Nephron progenitor cell (in vitro differentiated cells): ENCODE measurements around the gene COLEC12.

Experiments used
- DNase-seq: peaks from one replicate; pipeline ENCODE4 v3.0.0; 2021
- H3K27ac Mint-ChIP-seq: 2 replicates; pipeline ENCODE4 v1.8.0; 2021; ENCODE audit warnings: mild to moderate bottlenecking, moderate library complexity, mixed read lengths
- H3K27me3 Mint-ChIP-seq: 2 replicates; pipeline ENCODE4 v1.8.0; 2021; ENCODE audit warnings: mild to moderate bottlenecking, low read depth, mixed read lengths; ENCODE audit not compliant: poor library complexity
- H3K36me3 Mint-ChIP-seq: 2 replicates; pipeline ENCODE4 v1.8.0; 2021; ENCODE audit warnings: low read depth, mixed read lengths
- H3K4me1 Mint-ChIP-seq: 2 replicates; pipeline ENCODE4 v1.8.0; 2021; ENCODE audit warnings: mixed read lengths
- H3K4me3 Mint-ChIP-seq: 2 replicates; pipeline ENCODE4 v1.8.0; 2021; ENCODE audit warnings: mild to moderate bottlenecking, moderate library complexity, mixed read lengths
- H3K9me3 Mint-ChIP-seq: 2 replicates; pipeline ENCODE4 v1.8.0; 2021; ENCODE audit warnings: mild to moderate bottlenecking, moderate library complexity, mixed read lengths
- TF ChIP-seq, protein P1 (sequence below): fragments of 200-600 bp; sonication (generic); IDR thresholded peaks from 2 replicates; pipeline ENCODE4 v1.5.0; 2021; ENCODE audit warnings: antibody characterized with exemption

COLEC12 gene

DNA sequence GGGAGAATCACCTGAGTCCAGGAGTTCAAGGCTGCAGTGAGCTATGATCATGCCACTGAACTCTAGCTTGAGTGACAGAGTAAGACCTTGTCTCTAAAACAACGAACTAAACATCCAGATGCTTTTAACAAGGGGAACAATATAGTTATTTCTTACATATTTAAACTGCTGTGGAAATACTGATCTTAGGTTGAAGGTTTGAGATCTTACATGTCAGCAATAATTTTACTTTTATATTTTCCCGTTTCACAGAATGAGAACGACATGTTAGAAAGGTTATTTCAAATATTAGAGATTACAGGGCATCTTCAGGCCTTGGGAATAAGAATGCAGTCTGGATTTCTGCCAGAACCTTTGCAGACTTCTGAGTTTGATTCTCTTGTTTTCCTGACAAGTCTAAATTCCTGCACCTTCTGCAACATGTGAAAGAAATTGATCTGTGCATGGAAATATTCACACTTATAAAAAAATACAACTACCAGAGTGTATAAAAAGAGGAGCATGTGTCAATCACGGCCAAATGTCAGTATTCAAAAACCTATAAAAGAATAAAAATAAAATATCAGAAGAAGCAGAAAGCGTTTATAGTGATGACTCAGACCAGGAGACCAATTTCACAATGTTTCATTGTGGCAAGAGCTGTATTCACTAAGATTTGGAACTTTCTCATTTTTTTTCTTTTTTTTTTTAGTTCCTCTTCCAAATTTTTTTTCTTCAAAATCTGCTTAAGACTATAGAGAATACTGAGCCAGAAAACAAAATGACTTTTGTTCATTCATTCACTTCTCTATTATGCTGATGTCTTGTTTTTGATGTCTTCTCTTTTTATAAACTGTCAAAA, 29.6 kb downstream of the COLEC12 start:
- no peak for DNase-seq
- no peak overlapping the region for H3K4me3 Mint-ChIP-seq
- no peaks in the 10 kb centered on the region for H3K9me3 Mint-ChIP-seq
- no peak overlapping the region for H3K27ac Mint-ChIP-seq
- no peaks in the 10 kb centered on the region for H3K27me3 Mint-ChIP-seq
- TF ChIP-seq, protein P1, sequence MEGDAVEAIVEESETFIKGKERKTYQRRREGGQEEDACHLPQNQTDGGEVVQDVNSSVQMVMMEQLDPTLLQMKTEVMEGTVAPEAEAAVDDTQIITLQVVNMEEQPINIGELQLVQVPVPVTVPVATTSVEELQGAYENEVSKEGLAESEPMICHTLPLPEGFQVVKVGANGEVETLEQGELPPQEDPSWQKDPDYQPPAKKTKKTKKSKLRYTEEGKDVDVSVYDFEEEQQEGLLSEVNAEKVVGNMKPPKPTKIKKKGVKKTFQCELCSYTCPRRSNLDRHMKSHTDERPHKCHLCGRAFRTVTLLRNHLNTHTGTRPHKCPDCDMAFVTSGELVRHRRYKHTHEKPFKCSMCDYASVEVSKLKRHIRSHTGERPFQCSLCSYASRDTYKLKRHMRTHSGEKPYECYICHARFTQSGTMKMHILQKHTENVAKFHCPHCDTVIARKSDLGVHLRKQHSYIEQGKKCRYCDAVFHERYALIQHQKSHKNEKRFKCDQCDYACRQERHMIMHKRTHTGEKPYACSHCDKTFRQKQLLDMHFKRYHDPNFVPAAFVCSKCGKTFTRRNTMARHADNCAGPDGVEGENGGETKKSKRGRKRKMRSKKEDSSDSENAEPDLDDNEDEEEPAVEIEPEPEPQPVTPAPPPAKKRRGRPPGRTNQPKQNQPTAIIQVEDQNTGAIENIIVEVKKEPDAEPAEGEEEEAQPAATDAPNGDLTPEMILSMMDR: no peak
- H3K4me1 Mint-ChIP-seq: peaks cover 69% of the 10 kb centered on the region
- peaks cover 23% of the 10 kb centered on the region for H3K36me3 Mint-ChIP-seq

DNA sequence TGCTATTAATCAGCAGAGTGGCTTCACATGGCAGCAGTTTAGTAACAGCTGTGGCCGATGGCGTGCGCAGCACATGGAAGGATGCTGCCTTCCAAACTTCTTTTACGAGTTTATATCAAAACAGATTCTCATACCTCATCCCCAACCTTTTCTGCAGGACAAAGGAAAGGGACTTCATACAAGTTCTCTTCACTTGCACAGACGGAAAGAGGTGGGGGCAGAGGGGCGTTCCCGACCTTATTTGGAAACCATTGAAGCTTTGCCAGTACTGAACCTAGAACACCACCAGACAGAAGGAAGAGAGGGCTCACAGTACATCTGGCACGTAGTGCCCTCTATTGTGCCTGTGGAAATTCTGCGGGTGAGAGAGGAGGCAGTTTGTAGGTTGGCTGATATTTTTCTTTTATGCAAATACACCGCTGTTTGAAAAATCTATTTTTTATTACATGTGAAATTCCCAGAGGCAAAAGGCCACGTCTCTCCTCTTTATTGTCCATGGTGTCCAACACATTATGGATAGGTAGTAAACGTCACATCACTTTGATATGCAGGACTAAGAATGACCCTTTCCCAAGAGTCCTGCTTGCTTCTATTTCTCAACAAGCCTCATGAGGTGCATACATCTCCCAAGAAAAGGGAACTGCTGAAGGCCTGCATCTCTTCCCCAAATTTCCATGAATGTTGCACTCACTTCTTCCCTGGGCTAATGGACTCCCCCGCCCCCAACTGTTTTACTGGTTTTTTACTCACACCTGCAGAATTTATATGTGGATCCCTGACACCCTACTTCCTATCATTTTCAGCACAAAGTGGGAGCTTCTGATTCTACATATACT, 31.3 kb downstream of the COLEC12 start:
- Mint-ChIP-seq H3K4me3 (no peak overlapping the region), H3K27me3 (no peaks in the 10 kb centered on the region), H3K4me1 (peaks cover 61% of the 10 kb centered on the region), H3K9me3 (no peaks in the 10 kb centered on the region), H3K36me3 (peaks cover 28% of the 10 kb centered on the region), H3K27ac (peak overlapping the region; percentile 92)
- TF ChIP-seq, protein P1: no peak
- DNase-seq: no peak

DNA sequence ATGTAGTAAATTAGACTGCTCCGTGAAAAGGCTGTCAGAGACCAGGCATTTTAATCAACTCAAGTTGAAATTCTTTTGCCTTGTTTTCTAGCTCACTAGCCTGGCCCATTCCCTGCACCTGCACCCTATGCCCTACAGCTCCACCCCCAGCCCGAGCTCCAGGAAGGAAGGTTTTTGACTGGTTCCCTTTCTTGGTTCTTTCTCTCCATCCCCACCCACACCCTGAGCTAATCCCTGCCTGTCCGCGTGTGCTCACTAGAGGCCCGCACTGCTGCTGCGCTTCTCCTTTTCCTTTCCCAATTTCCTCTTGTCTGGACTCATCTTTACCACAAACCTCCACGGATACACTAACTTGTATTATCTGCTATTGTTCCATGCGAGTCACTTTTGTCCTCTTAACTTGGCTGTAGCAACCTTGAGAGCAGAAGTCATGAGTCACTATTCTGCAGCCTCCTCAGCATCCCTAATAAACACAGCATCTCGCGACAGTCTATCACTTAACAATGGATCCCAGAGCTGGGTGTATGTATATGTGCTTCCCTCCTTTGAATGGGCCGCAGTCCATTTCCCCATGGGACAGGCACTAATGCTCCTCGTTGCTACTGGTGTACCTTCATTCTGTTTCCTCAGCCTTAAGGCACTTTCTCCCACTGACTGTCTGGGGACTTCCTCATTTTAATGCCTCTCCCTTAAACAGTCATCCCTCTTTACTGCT, 36.5 kb downstream of the COLEC12 start:
- peaks cover 72% of the 10 kb centered on the region for H3K4me1 Mint-ChIP-seq
- DNase-seq: no peak
- H3K4me3 Mint-ChIP-seq: peak overlapping the region; percentile 45
- H3K36me3 Mint-ChIP-seq: peaks cover 61% of the 10 kb centered on the region
- H3K27me3 Mint-ChIP-seq: no peaks in the 10 kb centered on the region
- H3K9me3 Mint-ChIP-seq: peaks cover 30% of the 10 kb centered on the region
- peak overlapping the region; percentile 71 for H3K27ac Mint-ChIP-seq
- TF ChIP-seq, protein P1: no peak

DNA sequence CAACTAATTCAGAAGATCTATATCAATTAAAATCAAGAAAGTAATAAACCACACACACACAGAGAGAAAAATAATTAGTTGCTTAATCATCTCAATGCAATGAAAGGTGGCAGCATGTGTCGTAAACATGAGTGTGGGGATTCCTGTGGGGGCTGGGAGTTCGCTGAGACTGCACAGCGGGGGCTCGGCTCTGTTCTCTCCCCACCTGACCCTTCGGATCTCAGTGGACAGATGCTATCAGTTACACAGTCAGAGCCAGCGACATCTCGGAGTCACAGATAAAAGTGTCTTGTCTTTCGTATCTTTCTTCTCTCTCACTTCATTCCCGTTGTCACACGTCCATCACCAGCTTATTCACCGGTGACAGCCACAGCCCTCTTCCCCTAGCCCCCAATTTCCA, 37.1 kb downstream of the COLEC12 start:
- TF ChIP-seq, protein P1: no peak
- Mint-ChIP-seq H3K27me3 (no peaks in the 10 kb centered on the region), H3K4me1 (peaks cover 72% of the 10 kb centered on the region), H3K4me3 (peak overlapping the region; percentile 45), H3K27ac (peak overlapping the region; percentile 71), H3K9me3 (peaks cover 30% of the 10 kb centered on the region), H3K36me3 (peaks cover 63% of the 10 kb centered on the region)
- DNase-seq: no peak

GRCh38 chr18:461762-462161, 38.7 kb downstream of the COLEC12 start:
- DNase-seq: no peak
- Mint-ChIP-seq H3K9me3 (peaks cover 30% of the 10 kb centered on the region), H3K4me1 (peaks cover 77% of the 10 kb centered on the region), H3K27me3 (no peaks in the 10 kb centered on the region), H3K4me3 (no peak overlapping the region), H3K36me3 (peaks cover 61% of the 10 kb centered on the region), H3K27ac (no peak overlapping the region)
- TF ChIP-seq, protein P1: no peak
